Activated naive CD4-positive, alpha-beta T cell treated with anti-CD3 and anti-CD28 coated beads, Interleukin-2, amount 10 ng/mL, durations not matched to agents 7 days and 5 days (primary cell): ENCODE measurements around the gene CCDC184.
A peak's percentile ranks its signal among the peaks of the same experiment; 100 is the strongest.
"Not testable (repeated sequence)": the region's sequence is repeated elsewhere in the genome, so short reads cannot be mapped to it uniquely, and the experiment has no call there.

ENCODE experiments used
- CTCF ChIA-PET: fragments of 350-600 bp; sonication (Branson Sonifier 250); formaldehyde crosslinking; loops from one replicate; lab custom pipeline; 2021; ENCODE audit warnings: antibody characterized with exemption; lab: Charles Lee
- DNase-seq: peaks from one replicate; pipeline ENCODE4 v3.0.0-alpha.2; 2020
- H3K27ac Mint-ChIP-seq: one replicate; pipeline ENCODE4 v1.8.0; 2021; ENCODE audit warnings: mild to moderate bottlenecking, moderate library complexity, mixed read lengths
- H3K27me3 Mint-ChIP-seq: one replicate; pipeline ENCODE4 v1.8.0; 2021; ENCODE audit warnings: mild to moderate bottlenecking, mixed read lengths
- H3K36me3 Mint-ChIP-seq: one replicate; pipeline ENCODE4 v1.8.0; 2021; ENCODE audit warnings: mixed read lengths
- H3K4me1 Mint-ChIP-seq: one replicate; pipeline ENCODE4 v1.8.0; 2021; ENCODE audit warnings: mixed read lengths
- H3K4me3 Mint-ChIP-seq: one replicate; pipeline ENCODE4 v1.8.0; 2021; ENCODE audit warnings: mild to moderate bottlenecking, moderate library complexity, mixed read lengths
- H3K9me3 Mint-ChIP-seq: one replicate; pipeline ENCODE4 v1.8.0; 2021; ENCODE audit warnings: mixed read lengths

Gene CCDC184

GRCh38 chr12:48183091-48183875 is at the start of gene CCDC184:
CCDC184 (plus strand) TSS chr12:48183644; CDS start chr12:48184123, 479 bp downstream.
- H3K9me3 Mint-ChIP-seq, result no peaks in the 10 kb centered on the region
- peaks cover 90% of the 10 kb centered on the region for H3K27me3 Mint-ChIP-seq
- H3K36me3 Mint-ChIP-seq, result no peaks in the 10 kb centered on the region
- peak; percentile 88 for DNase-seq
- H3K27ac Mint-ChIP-seq, result no peak within 1 kb of the TSS
- CTCF ChIA-PET, result interaction anchor here (0.5 to 4.6 kb wide), 14 partner anchors 9 to 467 kb away, joined by 3 to 40 read pairs (median 3); partner anchors contain the start of gene ASB8
- peak within 1 kb of the TSS; percentile 89 for H3K4me3 Mint-ChIP-seq
- H3K4me1 Mint-ChIP-seq, result peaks cover 22% of the 10 kb centered on the region

- Mint-ChIP-seq H3K4me3 (no peak overlapping the region), H3K9me3 (no peaks in the 10 kb centered on the region), H3K4me1 (no peaks in the 10 kb centered on the region), H3K27ac (no peak overlapping the region), H3K27me3 (no peaks in the 10 kb centered on the region), H3K36me3 (peaks cover 4% of the 10 kb centered on the region)
- no peak for DNase-seq
- CTCF ChIA-PET, result no interaction called here
Measured at GRCh38 chr12:48135027-48135426, 48.4 kb upstream of the CCDC184 start.

- Mint-ChIP-seq H3K27ac (no peak overlapping the region), H3K4me3 (no peak overlapping the region), H3K9me3 (no peaks in the 10 kb centered on the region), H3K27me3 (no peaks in the 10 kb centered on the region), H3K4me1 (no peaks in the 10 kb centered on the region), H3K36me3 (peaks cover 22% of the 10 kb centered on the region)
- CTCF ChIA-PET, result interaction anchor here (1.0 to 1.8 kb wide), 2 partner anchors 9 to 22 kb away, joined by 5 read pairs; no protein-coding TSS in a partner anchor
- DNase-seq, result no peak
Measured at GRCh38 chr12:48142818-48143674, 40.4 kb upstream of the CCDC184 start.

- Mint-ChIP-seq H3K27me3 (no peaks in the 10 kb centered on the region), H3K9me3 (no peaks in the 10 kb centered on the region), H3K4me3 (no peak overlapping the region), H3K27ac (peak overlapping the region; percentile 69), H3K36me3 (peaks cover 27% of the 10 kb centered on the region), H3K4me1 (no peaks in the 10 kb centered on the region)
- no peak for DNase-seq
- CTCF ChIA-PET, result interaction anchor here (1.8 kb wide), 1 partner anchor 22 kb away, joined by 5 read pairs; no protein-coding TSS in a partner anchor
Measured at GRCh38 chr12:48143898-48144297, 39.5 kb upstream of the CCDC184 start.

GRCh38 chr12:48145981-48146380 is 37.5 kb upstream of the CCDC184 start:
- Mint-ChIP-seq H3K27ac (no peak overlapping the region), H3K36me3 (peaks cover 46% of the 10 kb centered on the region)
- CTCF ChIA-PET, result no interaction called here

GRCh38 chr12:48151103-48151771 is 32.2 kb upstream of the CCDC184 start:
- H3K9me3 Mint-ChIP-seq, result no peaks in the 10 kb centered on the region
- peaks cover 49% of the 10 kb centered on the region for H3K36me3 Mint-ChIP-seq
- no peak for DNase-seq
- peak overlapping the region; percentile 58 for H3K27ac Mint-ChIP-seq
- CTCF ChIA-PET, result no interaction called here
- H3K27me3 Mint-ChIP-seq, result no peaks in the 10 kb centered on the region
- peaks cover 14% of the 10 kb centered on the region for H3K4me1 Mint-ChIP-seq
- H3K4me3 Mint-ChIP-seq, result no peak overlapping the region

More at GRCh38 chr12:48145981-48146380, 37.5 kb upstream of the CCDC184 start:
- no peak for DNase-seq
- Mint-ChIP-seq H3K27me3 (no peaks in the 10 kb centered on the region), H3K9me3 (no peaks in the 10 kb centered on the region), H3K4me3 (no peak overlapping the region), H3K4me1 (no peaks in the 10 kb centered on the region)

- Mint-ChIP-seq H3K4me3 (peak overlapping the region; percentile 95), H3K27ac (peak overlapping the region; percentile 98), H3K36me3 (peaks cover 27% of the 10 kb centered on the region), H3K4me1 (peaks cover 40% of the 10 kb centered on the region)
- H3K9me3 Mint-ChIP-seq, CTCF ChIA-PET, H3K27me3 Mint-ChIP-seq, DNase-seq: not testable (repeated sequence)
Measured at GRCh38 chr12:48155786-48156185, 27.7 kb upstream of the CCDC184 start.

GRCh38 chr12:48156652-48157017 is 26.8 kb upstream of the CCDC184 start:
- CTCF ChIA-PET, result interaction anchor here (1.3 to 2.5 kb wide), 3 partner anchors 26 to 390 kb away, joined by 3 to 9 read pairs (median 6); partner anchors contain the start of gene CCDC184
- Mint-ChIP-seq H3K4me3 (peak overlapping the region; percentile 95), H3K27me3 (peaks cover 4% of the 10 kb centered on the region), H3K27ac (peak overlapping the region; percentile 98), H3K4me1 (peaks cover 44% of the 10 kb centered on the region), H3K36me3 (peaks cover 23% of the 10 kb centered on the region), H3K9me3 (no peaks in the 10 kb centered on the region)
- DNase-seq, result no peak

GRCh38 chr12:48157018-48157888 is 26.2 kb upstream of the CCDC184 start, which contains the start of gene ASB8:
ASB8 (minus strand) TSS chr12:48157515; CDS start chr12:48153496, 4,019 bp downstream.
- peak within 1 kb of the TSS; percentile 98 for H3K27ac Mint-ChIP-seq
- H3K4me3 Mint-ChIP-seq, result peak within 1 kb of the TSS; percentile 95
- peaks cover 44% of the 10 kb centered on the region for H3K4me1 Mint-ChIP-seq
- CTCF ChIA-PET, result interaction anchor here (0.7 to 2.5 kb wide), 12 partner anchors 8 to 414 kb away, joined by 3 to 9 read pairs (median 3); partner anchors contain the start of genes CCDC184 and VDR
- DNase-seq, result peak; percentile 99
- peaks cover 10% of the 10 kb centered on the region for H3K27me3 Mint-ChIP-seq
- no peaks in the 10 kb centered on the region for H3K9me3 Mint-ChIP-seq
- H3K36me3 Mint-ChIP-seq, result peaks cover 18% of the 10 kb centered on the region

GRCh38 chr12:48157889-48158370 is 25.5 kb upstream of the CCDC184 start:
- CTCF ChIA-PET, result interaction anchor here (0.7 to 2.5 kb wide), 11 partner anchors 8 to 415 kb away, joined by 3 to 9 read pairs (median 3); partner anchors contain the start of genes CCDC184 and VDR
- Mint-ChIP-seq H3K4me3 (peak overlapping the region; percentile 95), H3K27me3 (peaks cover 11% of the 10 kb centered on the region), H3K9me3 (no peaks in the 10 kb centered on the region), H3K4me1 (peaks cover 43% of the 10 kb centered on the region), H3K36me3 (peaks cover 14% of the 10 kb centered on the region), H3K27ac (peak overlapping the region; percentile 98)
- DNase-seq, result peak; percentile 33

GRCh38 chr12:48160046-48160445 is 23.4 kb upstream of the CCDC184 start:
- H3K4me1 Mint-ChIP-seq, result peaks cover 32% of the 10 kb centered on the region
- DNase-seq, result no peak
- no peak overlapping the region for H3K27ac Mint-ChIP-seq
- H3K4me3 Mint-ChIP-seq, result no peak overlapping the region
- CTCF ChIA-PET, result interaction anchor here (0.7 to 1.2 kb wide), 2 partner anchors 23 to 113 kb away, joined by 3 read pairs; no protein-coding TSS in a partner anchor
- peaks cover 6% of the 10 kb centered on the region for H3K36me3 Mint-ChIP-seq
- no peaks in the 10 kb centered on the region for H3K9me3 Mint-ChIP-seq
- peaks cover 16% of the 10 kb centered on the region for H3K27me3 Mint-ChIP-seq

- CTCF ChIA-PET, result interaction anchor here (1.2 kb wide), 1 partner anchor 22 kb away, joined by 3 read pairs; no protein-coding TSS in a partner anchor
- Mint-ChIP-seq H3K36me3 (peaks cover 6% of the 10 kb centered on the region), H3K4me3 (no peak overlapping the region), H3K9me3 (no peaks in the 10 kb centered on the region), H3K4me1 (peaks cover 32% of the 10 kb centered on the region), H3K27ac (no peak overlapping the region), H3K27me3 (peaks cover 16% of the 10 kb centered on the region)
- DNase-seq, result no peak
Measured at GRCh38 chr12:48160807-48161206, 22.6 kb upstream of the CCDC184 start.
